HFFc6 (cell line): ENCODE data around the gene GGACT. TPM values are rescaled to one million over a fixed set of nuclear protein-coding genes. Genes with fewer than 3 reads are reported as not detected.

Experiments
- DNase-seq: peaks from one replicate; pipeline ENCODE4 v3.0.0-alpha.2; 2018
- H3K27ac Mint-ChIP-seq: 2 replicates; pipeline ENCODE4 v1.8.0; 2020; ENCODE audit warnings: mild to moderate bottlenecking, mixed read lengths
- H3K27me3 Mint-ChIP-seq: 2 replicates; pipeline ENCODE4 v1.8.0; 2021; ENCODE audit warnings: mild to moderate bottlenecking, moderate library complexity, mixed read lengths; ENCODE audit not compliant: insufficient read depth
- H3K36me3 Mint-ChIP-seq: 2 replicates; pipeline ENCODE4 v1.8.0; 2021; ENCODE audit warnings: low read depth, mixed read lengths
- H3K4me1 Mint-ChIP-seq: 2 replicates; pipeline ENCODE4 v1.8.0; 2020; ENCODE audit warnings: low read depth, mixed read lengths
- H3K4me3 Mint-ChIP-seq: 2 replicates; pipeline ENCODE4 v1.8.0; 2020; ENCODE audit warnings: mild to moderate bottlenecking, moderate library complexity, mixed read lengths
- H3K9me3 Mint-ChIP-seq: 2 replicates; pipeline ENCODE4 v1.8.0; 2020; ENCODE audit warnings: mild to moderate bottlenecking, mixed read lengths
- total RNA-seq, 6 experiments: library from RNA; stranded (reverse); fragmentation: NEBNext Ultra II Directional; extraction: Animal tissue kit (Norgen Biotek cat#: 25700); gene quantifications; 2 replicates in 1 of 6; 3 replicates in 5 of 6; pipeline ENCODE4 v1.2.3, GENCODE V29; 2021
- TF ChIP-seq, protein P1 (sequence below): fragments of 200-600 bp; sonication (generic); IDR thresholded peaks from 2 replicates; pipeline ENCODE4 v1.5.0; 2021; ENCODE audit warnings: antibody characterized with exemption, mild to moderate bottlenecking

Gene GGACT
- total RNA-seq, 6 experiments from 2014 or later = 0.99 to 3.0 (median 1.8) TPM

- Mint-ChIP-seq H3K27ac (no peak overlapping the region), H3K4me1 (peaks cover 7% of the 10 kb centered on the region; the same call in 1 of the 2 replicates), H3K9me3 (no peaks in the 10 kb centered on the region), H3K4me3 (no peak overlapping the region), H3K36me3 (peaks cover 13% of the 10 kb centered on the region), H3K27me3 (peaks cover 5% of the 10 kb centered on the region)
- TF ChIP-seq, protein P1, sequence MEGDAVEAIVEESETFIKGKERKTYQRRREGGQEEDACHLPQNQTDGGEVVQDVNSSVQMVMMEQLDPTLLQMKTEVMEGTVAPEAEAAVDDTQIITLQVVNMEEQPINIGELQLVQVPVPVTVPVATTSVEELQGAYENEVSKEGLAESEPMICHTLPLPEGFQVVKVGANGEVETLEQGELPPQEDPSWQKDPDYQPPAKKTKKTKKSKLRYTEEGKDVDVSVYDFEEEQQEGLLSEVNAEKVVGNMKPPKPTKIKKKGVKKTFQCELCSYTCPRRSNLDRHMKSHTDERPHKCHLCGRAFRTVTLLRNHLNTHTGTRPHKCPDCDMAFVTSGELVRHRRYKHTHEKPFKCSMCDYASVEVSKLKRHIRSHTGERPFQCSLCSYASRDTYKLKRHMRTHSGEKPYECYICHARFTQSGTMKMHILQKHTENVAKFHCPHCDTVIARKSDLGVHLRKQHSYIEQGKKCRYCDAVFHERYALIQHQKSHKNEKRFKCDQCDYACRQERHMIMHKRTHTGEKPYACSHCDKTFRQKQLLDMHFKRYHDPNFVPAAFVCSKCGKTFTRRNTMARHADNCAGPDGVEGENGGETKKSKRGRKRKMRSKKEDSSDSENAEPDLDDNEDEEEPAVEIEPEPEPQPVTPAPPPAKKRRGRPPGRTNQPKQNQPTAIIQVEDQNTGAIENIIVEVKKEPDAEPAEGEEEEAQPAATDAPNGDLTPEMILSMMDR = no peak
- DNase-seq = no peak
Measured at GRCh38 chr13:100529666-100530377, 58.8 kb downstream of the GGACT start.

DNA sequence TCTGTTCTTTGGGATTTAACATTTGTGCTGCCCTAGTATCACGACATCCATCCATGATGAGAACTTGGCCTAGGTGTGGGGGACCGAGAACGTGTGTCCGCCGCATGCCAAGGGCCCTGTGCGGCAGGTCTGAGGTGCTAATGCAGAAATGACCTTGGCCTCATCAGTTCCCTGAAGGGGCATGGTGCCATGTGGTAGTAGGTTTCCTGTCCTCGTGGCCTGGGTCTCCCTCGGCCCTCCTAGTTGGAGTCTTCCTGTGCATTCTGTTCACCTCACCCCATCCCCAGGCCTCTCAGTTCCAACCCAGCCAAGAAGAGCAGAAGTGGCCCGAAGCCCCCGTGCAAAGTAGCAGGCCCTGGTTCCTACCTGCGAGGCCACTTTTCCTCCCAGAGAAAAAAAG is 59.8 kb downstream of the GGACT start:
- TF ChIP-seq, protein P1 = no peak
- peaks cover 13% of the 10 kb centered on the region for H3K36me3 Mint-ChIP-seq
- no peak overlapping the region for H3K4me3 Mint-ChIP-seq
- DNase-seq = no peak
- peaks cover 7% of the 10 kb centered on the region; the same call in 1 of the 2 replicates for H3K4me1 Mint-ChIP-seq
- H3K27me3 Mint-ChIP-seq = peaks cover 1% of the 10 kb centered on the region
- no peak overlapping the region for H3K27ac Mint-ChIP-seq
- H3K9me3 Mint-ChIP-seq = no peaks in the 10 kb centered on the region

GRCh38 chr13:100528353-100528752 is 60.2 kb downstream of the GGACT start:
- no peaks in the 10 kb centered on the region for H3K9me3 Mint-ChIP-seq
- H3K4me1 Mint-ChIP-seq = peaks cover 7% of the 10 kb centered on the region; the same call in 1 of the 2 replicates
- TF ChIP-seq, protein P1 = no peak
- H3K27me3 Mint-ChIP-seq = peaks cover 1% of the 10 kb centered on the region
- H3K4me3 Mint-ChIP-seq = no peak overlapping the region
- no peak for DNase-seq
- no peak overlapping the region for H3K27ac Mint-ChIP-seq
- H3K36me3 Mint-ChIP-seq = peaks cover 13% of the 10 kb centered on the region

DNA sequence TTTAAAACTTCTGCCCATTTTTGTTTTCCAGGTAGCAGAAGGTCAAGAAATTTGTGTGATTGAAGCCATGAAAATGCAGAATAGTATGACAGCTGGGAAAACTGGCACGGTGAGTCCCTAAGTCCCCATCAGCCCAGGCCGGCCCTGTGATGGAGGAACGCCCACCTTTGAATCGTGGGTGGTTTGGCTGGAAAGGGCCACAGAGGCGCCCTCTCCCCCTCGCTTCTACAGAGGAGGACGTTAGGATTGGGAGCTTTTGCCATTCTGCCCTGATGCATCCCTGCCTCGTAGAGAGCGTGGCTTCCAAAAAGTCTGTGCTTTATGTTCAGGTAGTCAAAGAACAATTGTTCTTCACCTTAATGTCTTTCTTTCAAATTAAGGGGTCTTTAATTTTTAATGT is 60.9 kb downstream of the GGACT start:
- Mint-ChIP-seq H3K4me1 (peaks cover 7% of the 10 kb centered on the region; the same call in 1 of the 2 replicates), H3K27ac (no peak overlapping the region), H3K4me3 (no peak overlapping the region), H3K9me3 (no peaks in the 10 kb centered on the region), H3K27me3 (peaks cover 1% of the 10 kb centered on the region), H3K36me3 (peaks cover 13% of the 10 kb centered on the region)
- no peak for DNase-seq
- TF ChIP-seq, protein P1 = no peak

DNA sequence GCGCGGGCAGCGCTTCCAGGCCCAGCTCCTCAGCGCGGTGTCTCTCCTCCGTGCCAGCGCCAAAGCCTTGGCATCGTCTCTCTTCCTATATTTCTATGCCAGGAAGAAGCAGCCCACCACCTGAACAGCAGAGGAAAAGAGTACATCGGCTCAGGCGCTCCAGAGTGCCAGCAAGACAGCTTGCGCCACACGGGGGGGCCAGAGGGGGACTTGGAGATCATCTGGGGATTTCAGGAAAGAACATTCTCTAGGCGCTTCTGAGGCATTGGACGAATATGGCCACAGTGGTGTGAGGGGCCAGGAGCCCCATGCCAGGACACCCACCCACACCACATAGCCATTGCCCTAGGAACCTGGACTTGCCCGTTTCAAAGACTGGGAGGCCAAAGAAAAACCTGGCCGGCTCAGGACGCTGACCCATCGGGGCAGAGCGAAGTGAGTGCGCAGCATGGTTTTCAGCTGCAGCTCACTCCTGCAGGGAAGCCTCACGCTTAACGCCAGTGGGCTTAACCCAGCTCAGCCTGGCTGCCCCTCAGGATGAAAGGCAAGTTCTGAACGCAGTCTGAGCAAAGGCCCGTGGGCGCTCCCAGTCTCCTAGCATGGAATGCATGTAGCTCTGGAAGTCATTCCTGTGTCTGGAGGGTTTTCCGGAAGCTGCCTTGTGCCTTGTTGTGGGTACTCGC is 62.1 kb downstream of the GGACT start:
- Mint-ChIP-seq H3K36me3 (peaks cover 13% of the 10 kb centered on the region), H3K27ac (no peak overlapping the region), H3K27me3 (peaks cover 1% of the 10 kb centered on the region), H3K9me3 (no peaks in the 10 kb centered on the region), H3K4me1 (peaks cover 7% of the 10 kb centered on the region; the same call in 1 of the 2 replicates), H3K4me3 (no peak overlapping the region)
- TF ChIP-seq, protein P1 = no peak
- DNase-seq = no peak
